ENCODE results near the gene PTPRD.

DNA sequence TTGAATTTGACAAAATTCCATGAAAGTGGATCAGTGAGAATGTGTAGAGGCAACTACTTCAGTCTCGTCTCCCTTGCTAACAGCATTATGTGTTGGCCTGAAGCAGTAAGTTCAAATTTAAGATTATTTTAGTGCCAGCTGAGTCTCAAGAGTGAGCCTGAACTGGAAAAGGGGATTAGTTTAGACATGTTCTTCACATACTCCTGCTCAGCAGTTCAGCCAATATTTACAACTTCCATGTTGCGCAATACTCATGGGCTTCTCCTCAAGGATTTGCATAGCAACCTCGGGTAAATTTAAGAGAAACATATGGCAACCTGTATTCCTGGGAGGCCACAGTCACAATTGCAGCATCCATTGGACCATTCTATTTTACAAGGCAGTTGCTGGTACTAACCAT, 553.8 kb downstream of the PTPRD start:
- no peak for TF ChIP-seq ELF1 (IDR thresholded peaks at IDR 0.05; ENCODE audit: borderline replicate concordance, low read depth)
- no peak for TF ChIP-seq POLR2A (IDR thresholded peaks at IDR 0.05; ENCODE audit: borderline replicate concordance, extremely low read depth, insufficient read depth, insufficient read length)
- TF ChIP-seq, protein P1, sequence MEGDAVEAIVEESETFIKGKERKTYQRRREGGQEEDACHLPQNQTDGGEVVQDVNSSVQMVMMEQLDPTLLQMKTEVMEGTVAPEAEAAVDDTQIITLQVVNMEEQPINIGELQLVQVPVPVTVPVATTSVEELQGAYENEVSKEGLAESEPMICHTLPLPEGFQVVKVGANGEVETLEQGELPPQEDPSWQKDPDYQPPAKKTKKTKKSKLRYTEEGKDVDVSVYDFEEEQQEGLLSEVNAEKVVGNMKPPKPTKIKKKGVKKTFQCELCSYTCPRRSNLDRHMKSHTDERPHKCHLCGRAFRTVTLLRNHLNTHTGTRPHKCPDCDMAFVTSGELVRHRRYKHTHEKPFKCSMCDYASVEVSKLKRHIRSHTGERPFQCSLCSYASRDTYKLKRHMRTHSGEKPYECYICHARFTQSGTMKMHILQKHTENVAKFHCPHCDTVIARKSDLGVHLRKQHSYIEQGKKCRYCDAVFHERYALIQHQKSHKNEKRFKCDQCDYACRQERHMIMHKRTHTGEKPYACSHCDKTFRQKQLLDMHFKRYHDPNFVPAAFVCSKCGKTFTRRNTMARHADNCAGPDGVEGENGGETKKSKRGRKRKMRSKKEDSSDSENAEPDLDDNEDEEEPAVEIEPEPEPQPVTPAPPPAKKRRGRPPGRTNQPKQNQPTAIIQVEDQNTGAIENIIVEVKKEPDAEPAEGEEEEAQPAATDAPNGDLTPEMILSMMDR (IDR thresholded peaks at IDR 0.05 in 2 of 3, conservative IDR thresholded peaks at IDR 0.05 in 1 of 3; ENCODE audit: borderline replicate concordance in 1 of 3, insufficient read depth in 1 of 3, low read depth in 2 of 3, low read length in 2 of 3): no peak
- TF ChIP-seq, protein P2, sequence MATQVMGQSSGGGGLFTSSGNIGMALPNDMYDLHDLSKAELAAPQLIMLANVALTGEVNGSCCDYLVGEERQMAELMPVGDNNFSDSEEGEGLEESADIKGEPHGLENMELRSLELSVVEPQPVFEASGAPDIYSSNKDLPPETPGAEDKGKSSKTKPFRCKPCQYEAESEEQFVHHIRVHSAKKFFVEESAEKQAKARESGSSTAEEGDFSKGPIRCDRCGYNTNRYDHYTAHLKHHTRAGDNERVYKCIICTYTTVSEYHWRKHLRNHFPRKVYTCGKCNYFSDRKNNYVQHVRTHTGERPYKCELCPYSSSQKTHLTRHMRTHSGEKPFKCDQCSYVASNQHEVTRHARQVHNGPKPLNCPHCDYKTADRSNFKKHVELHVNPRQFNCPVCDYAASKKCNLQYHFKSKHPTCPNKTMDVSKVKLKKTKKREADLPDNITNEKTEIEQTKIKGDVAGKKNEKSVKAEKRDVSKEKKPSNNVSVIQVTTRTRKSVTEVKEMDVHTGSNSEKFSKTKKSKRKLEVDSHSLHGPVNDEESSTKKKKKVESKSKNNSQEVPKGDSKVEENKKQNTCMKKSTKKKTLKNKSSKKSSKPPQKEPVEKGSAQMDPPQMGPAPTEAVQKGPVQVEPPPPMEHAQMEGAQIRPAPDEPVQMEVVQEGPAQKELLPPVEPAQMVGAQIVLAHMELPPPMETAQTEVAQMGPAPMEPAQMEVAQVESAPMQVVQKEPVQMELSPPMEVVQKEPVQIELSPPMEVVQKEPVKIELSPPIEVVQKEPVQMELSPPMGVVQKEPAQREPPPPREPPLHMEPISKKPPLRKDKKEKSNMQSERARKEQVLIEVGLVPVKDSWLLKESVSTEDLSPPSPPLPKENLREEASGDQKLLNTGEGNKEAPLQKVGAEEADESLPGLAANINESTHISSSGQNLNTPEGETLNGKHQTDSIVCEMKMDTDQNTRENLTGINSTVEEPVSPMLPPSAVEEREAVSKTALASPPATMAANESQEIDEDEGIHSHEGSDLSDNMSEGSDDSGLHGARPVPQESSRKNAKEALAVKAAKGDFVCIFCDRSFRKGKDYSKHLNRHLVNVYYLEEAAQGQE (IDR thresholded peaks at IDR 0.05; ENCODE audit: low read depth): no peak
- TF ChIP-seq FOSL1 (IDR thresholded peaks at IDR 0.05; ENCODE audit: low read depth): no peak
- no peak for TF ChIP-seq EZH2 (IDR thresholded peaks at IDR 0.05)
